Psoas muscle (tissue), 8 donors: Measurements from ENCODE around the gene RTF1. TPM values are rescaled to one million over a fixed set of nuclear protein-coding genes. Genes with fewer than 3 reads are reported as not detected.
A peak's percentile ranks its signal among the peaks of the same experiment; 100 is the strongest.

ENCODE experiments used
- ATAC-seq, 4 donors: fragments of 200-7000 bp; cut with Tn5 transposase; one replicate each; pipeline ENCODE4 v1.9.1; 2020; ENCODE audit warnings: moderate library complexity in 3 of 4, mild to moderate bottlenecking in 2 of 4
- DNase-seq, 2 donors: peaks; one replicate each; pipeline ENCODE4 v3.0.0-alpha.2; 2020
- H3K27ac ChIP-seq: fragments of 200-600 bp; one replicate; pipeline ENCODE4 v1.8.0; 2022
- H3K27me3 ChIP-seq, 3 donors: fragments of 200-600 bp in 1 of 3; one replicate each; pipeline versions ENCODE4 v1.6.1 to v1.8.0; 2013 to 2022; ENCODE audit warnings: low read length in 2 of 3, mild to moderate bottlenecking in 2 of 3, moderate library complexity in 1 of 3; ENCODE audit not compliant: insufficient read depth in 3 of 3
- H3K36me3 ChIP-seq, 2 donors: fragments of 200-600 bp in 1 of 2; one replicate each; pipeline versions ENCODE4 v1.6.1 to v1.8.0; 2013 to 2022; ENCODE audit warnings: low read depth in 1 of 2, mild to moderate bottlenecking in 1 of 2, moderate library complexity in 1 of 2; ENCODE audit not compliant: insufficient read depth in 1 of 2
- H3K4me1 ChIP-seq: fragments of 200-600 bp; one replicate; pipeline ENCODE4 v1.8.0; 2022
- H3K4me3 ChIP-seq: fragments of 200-600 bp; one replicate; pipeline ENCODE4 v1.8.0; 2022; ENCODE audit warnings: mild to moderate bottlenecking
- H3K9me3 ChIP-seq: fragments of 200-600 bp; one replicate; pipeline ENCODE4 v1.8.0; 2022
- WGBS, 3 donors: extraction: QIAGEN DNeasy Blood & Tissue Kit; methylation state at CpG; one replicate each; pipeline versions ENCODE4 v1.1.6 to v1.1.7; 2013; 5-methylcytosine and 5-hydroxymethylcytosine counted together
- intact Hi-C, 2 donors: fragments of 100-400 bp; cut with DNase I; formaldehyde crosslinking; loops; one replicate each; pipeline versions ENCODE4 v1.11.0 to v1.14.2; 2022
- polyA plus RNA-seq, 3 donors: library from polyadenylated mRNA; stranded (reverse); fragments of 200-250 nt; gene quantifications; one replicate each; pipeline ENCODE4 v1.2.3, GENCODE V29; 2013
- total RNA-seq, 4 donors: library from RNA; stranded (reverse); fragmentation: NEBNext Ultra II Directional in 2 of 4; extraction: Animal tissue kit (Norgen Biotek cat#: 25700) in 2 of 4; gene quantifications; one replicate each; pipeline versions ENCODE4 v1.2.1 to v1.2.4, GENCODE V29; 2021 to 2023
- TF ChIP-seq, protein P1 (sequence below): fragments of 200-600 bp; IDR thresholded peaks from one replicate; pipeline ENCODE4 v1.8.0; 2022; ENCODE audit warnings: antibody characterized with exemption
- donor health status: healthy with polysubstance abuse.
- donor health status: DM: no; HTN: no; CAD: no; lungs with moderate emphysema.
- donor health status: Bipolar disorder and iron deficiency.
- donor health status: healthy.
- donor health status: DM: yes; HTN: yes; CAD: no.
- donor health status: DM: no; HTN: no; CAD: no.
- donor health status: DM: no; HTN: no; CAD: no.
- donor health status: DM: yes; HTN: yes; CAD: no.

Gene RTF1
- total and polyA plus RNA-seq, 7 donors: 12.2 to 40.3 (median 28.4) TPM

DNA sequence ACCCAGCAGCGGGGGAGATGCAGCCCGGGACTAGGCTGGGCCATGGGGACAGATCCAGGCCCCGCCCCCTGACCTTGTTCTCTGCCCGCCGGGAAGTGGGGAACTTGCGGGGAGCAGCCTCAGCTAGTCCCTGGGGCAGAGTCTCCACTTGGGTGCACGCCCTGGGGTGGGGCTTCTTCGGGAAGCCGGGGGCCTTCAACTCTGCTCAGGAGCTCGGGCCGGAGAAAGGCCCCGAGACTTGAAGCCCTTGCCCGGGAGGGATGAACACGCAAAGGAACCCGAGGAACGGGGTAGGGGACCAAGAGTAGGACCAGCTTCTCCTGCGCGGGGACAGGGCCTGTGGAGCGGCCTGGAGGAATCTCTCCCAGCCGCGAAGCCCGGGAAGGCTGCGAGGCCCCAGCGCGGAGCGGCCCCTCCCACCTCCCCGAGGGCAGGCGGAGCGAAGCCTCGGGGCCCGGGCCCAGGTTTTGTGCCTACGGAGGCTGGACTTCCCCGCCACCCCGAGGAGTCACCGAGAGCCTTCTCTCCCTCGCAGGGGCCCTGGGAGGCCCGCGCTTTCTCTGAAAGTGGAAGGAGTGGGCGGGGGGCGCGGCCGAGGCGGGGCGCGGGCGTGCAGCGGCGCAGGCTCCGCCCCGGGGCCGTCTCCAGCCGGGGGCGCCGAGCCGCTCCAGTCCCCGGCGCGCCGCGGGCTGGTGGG is 76.5 kb downstream of the RTF1 start, which contains the start of gene ITPKA:
Gene ITPKA, plus strand, starts transcription at position 670 of the 697 bp plus-strand sequence. CDS start 54 bp downstream, outside the sequence.
- no peak within 1 kb of the TSS for H3K27ac ChIP-seq
- peaks cover 14% of the 10 kb centered on the region for H3K4me1 ChIP-seq
- H3K36me3 ChIP-seq: no peaks in the 10 kb centered on the region
- peak; percentile 69 to 75 for DNase-seq
- 1% methylated on average over 29 to 60 of the region's 60 CpGs for WGBS, 3 donors
- intact Hi-C loops: no loop called here
- ATAC-seq: peak; percentile 44 to 71 (median 64)
- peaks cover 0 to 87% (median 31%) of the 10 kb centered on the region in 3 donors for H3K27me3 ChIP-seq
- TF ChIP-seq, protein P1, sequence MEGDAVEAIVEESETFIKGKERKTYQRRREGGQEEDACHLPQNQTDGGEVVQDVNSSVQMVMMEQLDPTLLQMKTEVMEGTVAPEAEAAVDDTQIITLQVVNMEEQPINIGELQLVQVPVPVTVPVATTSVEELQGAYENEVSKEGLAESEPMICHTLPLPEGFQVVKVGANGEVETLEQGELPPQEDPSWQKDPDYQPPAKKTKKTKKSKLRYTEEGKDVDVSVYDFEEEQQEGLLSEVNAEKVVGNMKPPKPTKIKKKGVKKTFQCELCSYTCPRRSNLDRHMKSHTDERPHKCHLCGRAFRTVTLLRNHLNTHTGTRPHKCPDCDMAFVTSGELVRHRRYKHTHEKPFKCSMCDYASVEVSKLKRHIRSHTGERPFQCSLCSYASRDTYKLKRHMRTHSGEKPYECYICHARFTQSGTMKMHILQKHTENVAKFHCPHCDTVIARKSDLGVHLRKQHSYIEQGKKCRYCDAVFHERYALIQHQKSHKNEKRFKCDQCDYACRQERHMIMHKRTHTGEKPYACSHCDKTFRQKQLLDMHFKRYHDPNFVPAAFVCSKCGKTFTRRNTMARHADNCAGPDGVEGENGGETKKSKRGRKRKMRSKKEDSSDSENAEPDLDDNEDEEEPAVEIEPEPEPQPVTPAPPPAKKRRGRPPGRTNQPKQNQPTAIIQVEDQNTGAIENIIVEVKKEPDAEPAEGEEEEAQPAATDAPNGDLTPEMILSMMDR: no peak
- no peaks in the 10 kb centered on the region for H3K9me3 ChIP-seq
- H3K4me3 ChIP-seq: peak within 1 kb of the TSS; percentile 67

DNA sequence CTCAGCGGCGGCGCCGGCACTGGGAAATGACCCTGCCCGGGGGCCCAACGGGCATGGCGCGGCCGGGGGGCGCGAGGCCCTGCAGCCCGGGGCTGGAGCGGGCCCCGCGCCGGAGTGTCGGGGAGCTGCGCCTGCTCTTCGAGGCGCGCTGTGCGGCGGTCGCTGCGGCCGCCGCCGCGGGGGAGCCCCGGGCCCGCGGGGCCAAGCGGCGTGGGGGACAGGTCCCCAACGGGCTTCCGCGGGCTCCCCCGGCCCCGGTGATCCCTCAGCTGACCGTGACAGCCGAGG is 77.0 kb downstream of the RTF1 start:
- TF ChIP-seq, protein P1: no peak
- H3K9me3 ChIP-seq: no peaks in the 10 kb centered on the region
- DNase-seq (no peak), ATAC-seq (no peak)
- H3K36me3 ChIP-seq: no peaks in the 10 kb centered on the region
- H3K4me1 ChIP-seq: peaks cover 14% of the 10 kb centered on the region
- H3K27ac ChIP-seq: no peak overlapping the region
- WGBS, 3 donors: 0 to 1% (median 0%) methylated on average over 24 to 41 of the region's 41 CpGs
- peaks cover 0 to 87% (median 31%) of the 10 kb centered on the region in 3 donors for H3K27me3 ChIP-seq
- H3K4me3 ChIP-seq: peak overlapping the region; percentile 67
- intact Hi-C loops: no loop called here

DNA sequence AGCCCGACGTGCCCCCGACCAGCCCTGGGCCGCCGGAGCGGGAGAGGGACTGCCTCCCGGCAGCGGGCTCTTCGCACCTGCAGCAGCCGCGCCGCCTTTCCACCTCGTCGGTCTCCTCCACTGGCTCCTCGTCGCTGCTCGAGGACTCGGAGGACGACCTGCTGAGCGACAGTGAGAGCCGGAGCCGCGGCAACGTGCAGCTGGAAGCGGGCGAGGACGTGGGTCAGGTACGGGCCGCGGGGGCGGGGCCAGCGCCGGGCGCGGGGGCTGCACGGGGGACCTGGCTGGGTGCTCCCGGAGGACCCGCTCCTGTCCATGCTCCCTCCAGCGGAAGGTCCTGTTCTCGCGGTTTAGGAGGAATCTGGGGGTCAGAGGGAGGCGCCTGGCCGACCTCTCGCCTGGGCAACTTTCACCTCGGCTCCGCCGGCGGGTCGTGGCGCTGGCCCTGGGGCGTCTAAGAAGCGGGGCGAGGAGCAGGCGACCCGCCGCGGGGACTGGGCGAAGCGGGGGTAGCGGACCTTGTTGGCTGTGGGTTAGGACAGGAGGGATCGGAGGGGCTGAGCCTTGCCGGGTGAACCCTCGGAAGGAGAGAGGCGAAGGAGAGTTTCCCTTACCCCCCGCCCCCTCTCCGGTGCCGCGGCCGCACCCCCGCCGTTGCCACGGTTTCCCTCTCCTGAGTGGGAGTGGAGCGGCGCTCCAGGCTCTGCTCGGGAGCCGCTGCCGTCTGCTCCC is 77.5 kb downstream of the RTF1 start:
- Histone ChIP-seq H3K9me3 (no peaks in the 10 kb centered on the region), H3K4me1 (peaks cover 14% of the 10 kb centered on the region), H3K27me3 (peaks cover 0 to 88% (median 34%) of the 10 kb centered on the region in 3 donors), H3K36me3 (no peaks in the 10 kb centered on the region), H3K4me3 (peak overlapping the region; percentile 67), H3K27ac (no peak overlapping the region)
- intact Hi-C loops: no loop called here
- WGBS, 3 donors: 1% methylated on average over 37 to 77 of the region's 77 CpGs
- ATAC-seq (peak in 2 of 4 donors; percentile 19 to 21), DNase-seq (peak in 1 of 2 donors; percentile 30)
- TF ChIP-seq, protein P1: no peak

DNA sequence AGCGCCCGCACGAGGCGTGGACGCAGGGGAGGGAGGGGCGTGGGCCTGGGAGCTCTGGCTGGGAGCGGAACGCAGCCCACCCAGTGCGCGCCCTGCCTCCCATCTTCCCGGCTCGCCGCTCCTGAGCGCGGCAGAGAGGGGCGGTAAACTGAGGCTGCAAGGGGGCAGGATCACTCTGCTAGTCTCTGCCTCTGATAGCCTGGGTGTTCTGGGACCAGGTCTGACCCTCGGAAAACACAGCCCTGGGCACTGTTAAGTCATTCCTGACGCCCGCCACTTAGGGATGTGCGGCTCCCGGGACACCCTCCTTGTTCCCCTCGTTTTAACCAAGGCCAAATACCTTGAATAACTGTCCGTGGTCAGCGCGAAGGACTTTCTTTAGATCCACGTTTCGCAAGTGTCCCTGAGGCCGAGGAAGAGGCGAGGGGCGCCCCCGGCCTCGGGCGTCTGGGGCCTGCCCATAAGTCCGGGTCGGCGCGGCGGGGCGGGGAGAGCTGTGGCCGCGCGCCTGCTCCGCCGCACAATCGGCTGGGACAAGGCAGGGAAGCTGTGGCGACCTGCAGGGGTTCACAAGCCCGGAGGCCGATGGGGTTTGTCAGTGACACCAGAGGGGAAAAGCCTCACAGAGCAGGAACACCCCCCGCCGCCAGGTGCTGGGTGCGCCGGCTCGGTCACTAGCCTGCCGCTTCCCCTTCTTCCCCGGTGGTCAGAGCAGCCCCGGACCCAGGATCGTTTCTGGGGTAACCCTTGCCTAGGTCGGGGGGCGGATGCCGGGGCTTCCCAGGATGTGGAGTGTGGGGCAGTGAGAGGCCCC is 78.2 kb downstream of the RTF1 start:
- intact Hi-C loops: no loop called here

More for the DNA sequence above, 78.2 kb downstream of the RTF1 start:
- H3K27me3 ChIP-seq: peaks cover 0 to 88% (median 37%) of the 10 kb centered on the region in 3 donors
- H3K9me3 ChIP-seq: no peaks in the 10 kb centered on the region
- no peak overlapping the region for H3K27ac ChIP-seq
- no peak for DNase-seq
- TF ChIP-seq, protein P1: no peak
- whole genome bisulfite sequencing, 3 donors: 12 to 13% (median 13%) methylated on average over 49 to 60 of the region's 60 CpGs
- peaks cover 14% of the 10 kb centered on the region for H3K4me1 ChIP-seq
- H3K36me3 ChIP-seq: no peaks in the 10 kb centered on the region
- H3K4me3 ChIP-seq: peak overlapping the region; percentile 67
- ATAC-seq: no peak
